GM23338 (cell line): ENCODE results near the gene LIPJ. TPM values are rescaled to one million over a fixed set of nuclear protein-coding genes. Genes with fewer than 3 reads are reported as not detected.

Source experiments
- ATAC-seq: fragments of 200-7000 bp; cut with Tn5 transposase; 3 replicates; pipeline ENCODE4 v1.9.1; 2020
- DNase-seq: peaks from one replicate; pipeline ENCODE4 v3.0.0-alpha.2; 2015; ENCODE audit warnings: low spot score
- H2AFZ ChIP-seq: fragments of 200-600 bp; sonication (generic); 2 replicates; pipeline ENCODE4 v1.8.0; 2016; ENCODE audit warnings: antibody characterized with exemption, mild to moderate bottlenecking, moderate library complexity
- H3F3A ChIP-seq: fragments of 200-600 bp; sonication (generic); replicated peaks from 2 replicates; pipeline ENCODE4 v1.8.0; 2017; ENCODE audit warnings: antibody characterized with exemption, mixed run types, low read depth
- H3K27ac ChIP-seq: fragments of 200-600 bp; sonication (generic); 2 replicates; pipeline ENCODE4 v1.6.1; 2016; ENCODE audit warnings: low read depth
- H3K27me3 ChIP-seq: fragments of 200-600 bp; sonication (generic); 2 replicates; pipeline ENCODE4 v1.8.0; 2016; ENCODE audit warnings: mild to moderate bottlenecking, mixed run types, moderate library complexity; ENCODE audit not compliant: insufficient read depth
- H3K36me3 ChIP-seq: fragments of 200-600 bp; sonication (generic); 2 replicates; pipeline ENCODE4 v1.8.0; 2016; ENCODE audit warnings: mild to moderate bottlenecking; ENCODE audit not compliant: insufficient read depth
- H3K4me1 ChIP-seq: fragments of 200-600 bp; sonication (generic); 2 replicates; pipeline ENCODE4 v1.8.0; 2016; ENCODE audit warnings: mild to moderate bottlenecking, moderate library complexity; ENCODE audit not compliant: insufficient read depth
- H3K4me2 ChIP-seq: fragments of 200-600 bp; sonication (generic); 2 replicates; pipeline ENCODE4 v1.7.1; 2017; ENCODE audit warnings: mixed run types
- H3K4me3 ChIP-seq: fragments of 200-600 bp; sonication (generic); 2 replicates; pipeline ENCODE4 v1.6.1; 2016; ENCODE audit warnings: mixed run types
- H3K79me2 ChIP-seq: fragments of 200-600 bp; sonication (generic); replicated peaks from 2 replicates; pipeline ENCODE4 v1.8.0; 2017; ENCODE audit warnings: mild to moderate bottlenecking; ENCODE audit not compliant: insufficient read depth
- H3K9me2 ChIP-seq: fragments of 200-600 bp; sonication (generic); 2 replicates; pipeline ENCODE4 v1.8.0; 2017; ENCODE audit not compliant: insufficient read depth
- H4K20me1 ChIP-seq: fragments of 200-600 bp; sonication (generic); replicated peaks from 2 replicates; pipeline ENCODE4 v1.8.0; 2017; ENCODE audit warnings: mild to moderate bottlenecking; ENCODE audit not compliant: insufficient read depth
- H3K27ac Mint-ChIP-seq: 2 replicates; pipeline ENCODE4 v1.8.0; 2020; ENCODE audit warnings: inconsistent platforms, mild to moderate bottlenecking, moderate library complexity, mixed read lengths
- H3K27me3 Mint-ChIP-seq: 3 replicates; pipeline ENCODE4 v1.8.0; 2022; ENCODE audit warnings: low read depth, mild to moderate bottlenecking, moderate library complexity, mixed read lengths, inconsistent platforms; ENCODE audit not compliant: insufficient read depth, poor library complexity
- H3K36me3 Mint-ChIP-seq: 3 replicates; pipeline ENCODE4 v1.8.0; 2021; ENCODE audit warnings: low read depth, mild to moderate bottlenecking, inconsistent platforms, moderate library complexity, mixed read lengths
- H3K4me1 Mint-ChIP-seq: 3 replicates; pipeline ENCODE4 v1.8.0; 2020; ENCODE audit warnings: mild to moderate bottlenecking, inconsistent platforms, mixed read lengths
- H3K4me3 Mint-ChIP-seq: 3 replicates; pipeline ENCODE4 v1.8.0; 2021; ENCODE audit warnings: moderate library complexity, mild to moderate bottlenecking, inconsistent platforms, mixed read lengths
- H3K9me3 Mint-ChIP-seq: 3 replicates; pipeline ENCODE4 v1.8.0; 2020; ENCODE audit warnings: moderate library complexity, mild to moderate bottlenecking, inconsistent platforms, mixed read lengths
- CREB1 ChIP-seq: fragments of 250-450 bp; sonication (Bioruptor Pico); IDR thresholded peaks from 2 replicates; pipeline ENCODE4 v1.5.0; 2020; ENCODE audit warnings: low read depth, mild to moderate bottlenecking, moderate library complexity
- ETS1 ChIP-seq: IDR thresholded peaks from 2 replicates; pipeline ENCODE4 v1.6.1; 2016; ENCODE audit warnings: antibody characterized with exemption
- EZH2 ChIP-seq: fragments of 200-600 bp; sonication (generic); IDR thresholded peaks from one replicate; pipeline ENCODE4 v1.8.0; 2017; ENCODE audit warnings: antibody characterized with exemption, mild to moderate bottlenecking, low read depth; ENCODE audit not compliant: unreplicated experiment
- EZH2phosphoT487 ChIP-seq: fragments of 200-600 bp; sonication (generic); IDR thresholded peaks from one replicate; pipeline ENCODE4 v1.8.1; 2018; ENCODE audit warnings: antibody characterized with exemption; ENCODE audit not compliant: unreplicated experiment
- JUNB ChIP-seq: IDR thresholded peaks from one replicate; pipeline ENCODE4 v1.6.1; 2016; ENCODE audit warnings: antibody characterized with exemption; ENCODE audit not compliant: unreplicated experiment
- NANOG ChIP-seq: IDR thresholded peaks from 2 replicates; pipeline ENCODE4 v1.6.1; 2016; ENCODE audit warnings: antibody characterized with exemption, borderline replicate concordance
- POLR2AphosphoS5 ChIP-seq: IDR thresholded peaks from 2 replicates; pipeline ENCODE4 v1.6.1; 2016; ENCODE audit warnings: antibody characterized with exemption, low read depth
- REST ChIP-seq: IDR thresholded peaks from one replicate; pipeline ENCODE4 v1.6.1; 2018; ENCODE audit warnings: antibody characterized with exemption; ENCODE audit not compliant: unreplicated experiment
- STAT1 ChIP-seq: IDR thresholded peaks from one replicate; pipeline ENCODE4 v1.6.1; 2016; ENCODE audit warnings: antibody characterized with exemption; ENCODE audit not compliant: unreplicated experiment
- ZNF114 ChIP-seq: fragments of 250-450 bp; sonication (Bioruptor Pico); IDR thresholded peaks from 2 replicates; pipeline ENCODE4 v1.5.0; 2020; ENCODE audit warnings: mild to moderate bottlenecking, moderate library complexity
- ZNF331 ChIP-seq: fragments of 250-450 bp; sonication (Bioruptor Pico); IDR thresholded peaks from 2 replicates; pipeline ENCODE4 v1.5.0; 2020; ENCODE audit warnings: low read depth, mild to moderate bottlenecking, moderate library complexity
- ZNF462 ChIP-seq: fragments of 250-450 bp; sonication (Bioruptor Pico); IDR thresholded peaks from 2 replicates; pipeline ENCODE4 v1.5.0; 2020; ENCODE audit warnings: mild to moderate bottlenecking, moderate library complexity
- polyA plus RNA-seq: library from polyadenylated mRNA; unstranded; fragments of >200 nt; fragmentation: Nextera tagmentation; extraction: Ambion mirVana; gene quantifications from 2 replicates; pipeline ENCODE4 v1.2.1, GENCODE V29; 2016
- total RNA-seq: library from RNA; depleted of rRNA; stranded (reverse); fragments of >200 nt; shearing (Covaris generic); gene quantifications from 2 replicates; pipeline ENCODE4 v1.2.3, GENCODE V29; 2014
- TF ChIP-seq, protein P1 (sequence below), 2 experiments: fragments of 200-600 bp in 1 of 2; sonication (generic) in 1 of 2; conservative IDR thresholded peaks; 2 replicates each; pipeline versions ENCODE4 v1.5.1 to v1.6.1; 2016 to 2017; ENCODE audit warnings: antibody characterized with exemption in 2 of 2, low read depth in 2 of 2, mild to moderate bottlenecking in 2 of 2, moderate library complexity in 1 of 2

Gene LIPJ
- total and polyA plus RNA-seq, 2 experiments from 2014 or later: 0.14 TPM; not detected in 1

DNA sequence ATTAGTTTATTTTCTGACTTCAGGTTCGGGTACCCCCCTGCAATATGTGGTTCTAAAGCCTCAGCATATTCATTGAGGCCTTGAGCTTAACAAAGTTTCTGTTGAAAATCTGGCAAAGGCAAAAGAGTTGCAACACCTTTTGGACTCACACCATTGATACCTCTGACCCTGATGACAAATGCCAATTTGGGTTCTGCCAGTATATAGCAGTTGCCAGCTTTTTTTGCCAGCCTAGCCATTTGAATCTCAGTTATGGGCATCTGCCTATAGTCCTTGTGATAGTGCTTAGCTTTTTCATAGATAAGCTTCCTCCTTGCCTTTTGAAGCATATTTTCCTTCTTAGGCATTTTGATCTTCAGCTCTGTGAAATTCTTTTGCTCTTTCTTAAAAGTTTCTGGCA, 31.9 kb downstream of the LIPJ start:
- Mint-ChIP-seq H3K4me1 (no peaks in the 10 kb centered on the region), H3K27ac (no peak overlapping the region), H3K4me3 (no peak overlapping the region), H3K9me3 (no peaks in the 10 kb centered on the region), H3K36me3 (no peaks in the 10 kb centered on the region), H3K27me3 (no peaks in the 10 kb centered on the region)
- Histone ChIP-seq H3K4me2 (no peak overlapping the region), H4K20me1 (no peaks in the 10 kb centered on the region), H3K79me2 (no peaks in the 10 kb centered on the region), H2AFZ (no peak overlapping the region), H3K4me1 (no peaks in the 10 kb centered on the region), H3K27ac (no peak overlapping the region), H3K4me3 (no peak overlapping the region), H3K9me2 (no peaks in the 10 kb centered on the region), H3K27me3 (no peaks in the 10 kb centered on the region), H3K36me3 (no peaks in the 10 kb centered on the region), H3F3A (no peaks in the 10 kb centered on the region)
- no peak for TF ChIP-seq EZH2
- TF ChIP-seq ETS1: no peak
- no peak for TF ChIP-seq CREB1 (CRISPR knock-in tag)
- no peak for TF ChIP-seq POLR2AphosphoS5
- TF ChIP-seq STAT1: no peak
- no peak for TF ChIP-seq JUNB
- TF ChIP-seq NANOG: no peak
- TF ChIP-seq EZH2phosphoT487: no peak
- no peak for TF ChIP-seq ZNF462 (CRISPR knock-in tag)
- TF ChIP-seq REST: no peak
- no peak for TF ChIP-seq ZNF114 (CRISPR knock-in tag)
- TF ChIP-seq, protein P1, sequence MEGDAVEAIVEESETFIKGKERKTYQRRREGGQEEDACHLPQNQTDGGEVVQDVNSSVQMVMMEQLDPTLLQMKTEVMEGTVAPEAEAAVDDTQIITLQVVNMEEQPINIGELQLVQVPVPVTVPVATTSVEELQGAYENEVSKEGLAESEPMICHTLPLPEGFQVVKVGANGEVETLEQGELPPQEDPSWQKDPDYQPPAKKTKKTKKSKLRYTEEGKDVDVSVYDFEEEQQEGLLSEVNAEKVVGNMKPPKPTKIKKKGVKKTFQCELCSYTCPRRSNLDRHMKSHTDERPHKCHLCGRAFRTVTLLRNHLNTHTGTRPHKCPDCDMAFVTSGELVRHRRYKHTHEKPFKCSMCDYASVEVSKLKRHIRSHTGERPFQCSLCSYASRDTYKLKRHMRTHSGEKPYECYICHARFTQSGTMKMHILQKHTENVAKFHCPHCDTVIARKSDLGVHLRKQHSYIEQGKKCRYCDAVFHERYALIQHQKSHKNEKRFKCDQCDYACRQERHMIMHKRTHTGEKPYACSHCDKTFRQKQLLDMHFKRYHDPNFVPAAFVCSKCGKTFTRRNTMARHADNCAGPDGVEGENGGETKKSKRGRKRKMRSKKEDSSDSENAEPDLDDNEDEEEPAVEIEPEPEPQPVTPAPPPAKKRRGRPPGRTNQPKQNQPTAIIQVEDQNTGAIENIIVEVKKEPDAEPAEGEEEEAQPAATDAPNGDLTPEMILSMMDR (conservative IDR thresholded peaks at IDR 0.05; ENCODE audit: low read depth in 2 of 2): no peak
- no peak for TF ChIP-seq ZNF331 (CRISPR knock-in tag)
- no peak for ATAC-seq
- DNase-seq: no peak
